Ovary (tissue), 3 donors: Measurements from ENCODE around the gene ADGRA1.

ENCODE experiments used
- CTCF ChIP-seq, 3 donors: fragments of 450-650 bp in 2 of 3; fragments of 200-600 bp in 1 of 3; IDR thresholded peaks; one replicate each; pipeline versions ENCODE4 v1.5.1 to v1.8.0; 2016 to 2022; ENCODE audit warnings: antibody characterized with exemption in 3 of 3, mild to moderate bottlenecking in 1 of 3
- EP300 ChIP-seq: sonication (generic); formaldehyde crosslinking; IDR thresholded peaks from one replicate; pipeline ENCODE4 v1.6.1; 2017; ENCODE audit warnings: antibody characterized with exemption
- POLR2A ChIP-seq: fragments of 450-650 bp; IDR thresholded peaks from one replicate; pipeline ENCODE4 v1.6.1; 2017; ENCODE audit warnings: antibody characterized with exemption, mild to moderate bottlenecking, moderate library complexity
- donor health status: DM: no; HTN: no; CAD: no.

DNA sequence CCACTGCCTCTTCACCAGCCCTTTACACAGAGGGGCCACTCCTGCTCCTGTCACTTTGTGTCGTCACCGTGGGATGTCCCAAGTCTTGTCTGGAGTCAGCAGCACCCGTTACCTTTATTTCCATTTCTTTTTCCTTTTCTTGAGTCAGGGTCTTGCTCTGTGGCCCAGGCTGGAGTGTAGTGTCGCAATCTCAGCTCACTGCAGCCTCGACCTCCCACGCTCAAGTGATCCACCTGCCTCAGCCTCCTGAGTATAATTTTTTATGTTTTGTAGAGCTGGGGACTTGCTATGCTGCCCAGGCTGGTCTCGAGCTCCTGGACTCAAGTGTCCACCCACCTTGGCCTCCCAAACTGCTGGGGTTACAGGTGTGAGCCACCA is 28.6 kb upstream of the ADGRA1 start:
- TF ChIP-seq CTCF (IDR thresholded peaks at IDR 0.05) (no peak), POLR2A (no peak), EP300 (no peak)
